ENCODE results near the gene LBP. TPM values are rescaled to one million over a fixed set of nuclear protein-coding genes. Genes with fewer than 3 reads are reported as not detected.
"Not testable (repeated sequence)": the region's sequence is repeated elsewhere in the genome, so short reads cannot be mapped to it uniquely, and the experiment has no call there.

The LBP gene
- total RNA-seq, 2 experiments from 2014 or later = not detected

GRCh38 chr20:38330638-38331037 lies 15.6 kb upstream of the LBP start:
- H3K27ac Mint-ChIP-seq = no peak overlapping the region
- no peaks in the 10 kb centered on the region for H3K9me3 Mint-ChIP-seq

GRCh38 chr20:38331245-38331644 lies 15.0 kb upstream of the LBP start:
- Mint-ChIP-seq H3K27ac (no peak overlapping the region), H3K4me1 (no peaks in the 10 kb centered on the region), H3K4me3 (no peak overlapping the region), H3K36me3 (no peaks in the 10 kb centered on the region), H3K27me3 (peaks cover 17% of the 10 kb centered on the region), H3K9me3 (peaks cover 2% of the 10 kb centered on the region)
- DNase-seq = no peak
- POLR2A ChIA-PET = interaction anchor here (0.5 kb wide), 1 partner anchor 86 kb away, joined by 3 read pairs; no protein-coding TSS in a partner anchor
- no peak for ATAC-seq (ENCODE audit: low read depth)

More at GRCh38 chr20:38330638-38331037, 15.6 kb upstream of the LBP start:
- Mint-ChIP-seq H3K4me1 (no peaks in the 10 kb centered on the region), H3K36me3 (no peaks in the 10 kb centered on the region), H3K4me3 (no peak overlapping the region), H3K27me3 (peaks cover 15% of the 10 kb centered on the region)
- ATAC-seq (ENCODE audit: low read depth) (no peak), DNase-seq (no peak)
- POLR2A ChIA-PET = no interaction called here

GRCh38 chr20:38331814-38332213 lies 14.5 kb upstream of the LBP start:
- ATAC-seq (ENCODE audit: low read depth) = no peak
- Mint-ChIP-seq H3K4me1 (no peaks in the 10 kb centered on the region), H3K9me3 (peaks cover 2% of the 10 kb centered on the region), H3K27ac (no peak overlapping the region), H3K27me3 (peaks cover 17% of the 10 kb centered on the region), H3K36me3 (no peaks in the 10 kb centered on the region), H3K4me3 (no peak overlapping the region)
- POLR2A ChIA-PET = interaction anchor here (0.5 kb wide), 1 partner anchor 86 kb away, joined by 3 read pairs; no protein-coding TSS in a partner anchor
- no peak for DNase-seq

GRCh38 chr20:38334016-38334415 lies 12.3 kb upstream of the LBP start:
- POLR2A ChIA-PET = no interaction called here
- DNase-seq (no peak), ATAC-seq (ENCODE audit: low read depth) (no peak)
- H3K4me1 Mint-ChIP-seq = no peaks in the 10 kb centered on the region
- peaks cover 7% of the 10 kb centered on the region for H3K9me3 Mint-ChIP-seq
- H3K36me3 Mint-ChIP-seq = no peaks in the 10 kb centered on the region
- no peak overlapping the region for H3K4me3 Mint-ChIP-seq
- H3K27me3 Mint-ChIP-seq = peaks cover 20% of the 10 kb centered on the region
- H3K27ac Mint-ChIP-seq = no peak overlapping the region

- no peaks in the 10 kb centered on the region for H3K36me3 Mint-ChIP-seq
- no peak overlapping the region for H3K4me3 Mint-ChIP-seq
- no peaks in the 10 kb centered on the region for H3K4me1 Mint-ChIP-seq
- ATAC-seq (ENCODE audit: low read depth) (no peak), DNase-seq (no peak)
- H3K27ac Mint-ChIP-seq = no peak overlapping the region
- H3K9me3 Mint-ChIP-seq = peaks cover 7% of the 10 kb centered on the region
- POLR2A ChIA-PET = no interaction called here
- H3K27me3 Mint-ChIP-seq = peaks cover 23% of the 10 kb centered on the region
Measured at GRCh38 chr20:38336726-38337125, 9.6 kb upstream of the LBP start.

GRCh38 chr20:38337561-38338140 lies 8.6 kb upstream of the LBP start:
- Mint-ChIP-seq H3K9me3 (peaks cover 7% of the 10 kb centered on the region), H3K4me1 (no peaks in the 10 kb centered on the region), H3K27me3 (peaks cover 20% of the 10 kb centered on the region), H3K36me3 (no peaks in the 10 kb centered on the region), H3K4me3 (no peak overlapping the region), H3K27ac (no peak overlapping the region)
- ATAC-seq (ENCODE audit: low read depth) (no peak), DNase-seq (no peak)
- POLR2A ChIA-PET = no interaction called here

- no peak for DNase-seq
- H3K9me3 Mint-ChIP-seq = peaks cover 7% of the 10 kb centered on the region
- no peak for ATAC-seq (ENCODE audit: low read depth)
- no peak overlapping the region for H3K27ac Mint-ChIP-seq
- H3K27me3 Mint-ChIP-seq = peaks cover 20% of the 10 kb centered on the region
- no peaks in the 10 kb centered on the region for H3K36me3 Mint-ChIP-seq
- H3K4me3 Mint-ChIP-seq = no peak overlapping the region
- H3K4me1 Mint-ChIP-seq = no peaks in the 10 kb centered on the region
- POLR2A ChIA-PET = no interaction called here
Measured at GRCh38 chr20:38338849-38339520, 7.3 kb upstream of the LBP start.

- H3K27ac Mint-ChIP-seq; H3K36me3 Mint-ChIP-seq; H3K9me3 Mint-ChIP-seq; ATAC-seq (ENCODE audit: low read depth); H3K4me1 Mint-ChIP-seq; DNase-seq; H3K4me3 Mint-ChIP-seq; POLR2A ChIA-PET: not testable (repeated sequence)
- peaks cover 15% of the 10 kb centered on the region for H3K27me3 Mint-ChIP-seq
Measured at GRCh38 chr20:38339521-38339896, 6.8 kb upstream of the LBP start.

- no peaks in the 10 kb centered on the region for H3K4me1 Mint-ChIP-seq
- no peak overlapping the region for H3K4me3 Mint-ChIP-seq
- peaks cover 7% of the 10 kb centered on the region for H3K9me3 Mint-ChIP-seq
- ATAC-seq (ENCODE audit: low read depth) = no peak
- H3K27me3 Mint-ChIP-seq = peaks cover 13% of the 10 kb centered on the region
- no peaks in the 10 kb centered on the region for H3K36me3 Mint-ChIP-seq
- no peak for DNase-seq
- POLR2A ChIA-PET = no interaction called here
- no peak overlapping the region for H3K27ac Mint-ChIP-seq
Measured at GRCh38 chr20:38339997-38340396, 6.3 kb upstream of the LBP start.

GRCh38 chr20:38340693-38341092 lies 5.6 kb upstream of the LBP start:
- POLR2A ChIA-PET = no interaction called here

GRCh38 chr20:38342216-38342615 lies 4.1 kb upstream of the LBP start:
- peaks cover 5% of the 10 kb centered on the region for H3K9me3 Mint-ChIP-seq
- no peaks in the 10 kb centered on the region for H3K36me3 Mint-ChIP-seq
- DNase-seq (no peak), ATAC-seq (ENCODE audit: low read depth) (no peak)
- H3K27ac Mint-ChIP-seq = no peak overlapping the region
- H3K4me1 Mint-ChIP-seq = no peaks in the 10 kb centered on the region
- POLR2A ChIA-PET = no interaction called here
- H3K4me3 Mint-ChIP-seq = no peak overlapping the region
- peaks cover 5% of the 10 kb centered on the region for H3K27me3 Mint-ChIP-seq

More at GRCh38 chr20:38340693-38341092, 5.6 kb upstream of the LBP start:
- H3K4me3 Mint-ChIP-seq = no peak overlapping the region
- no peak for DNase-seq
- H3K27me3 Mint-ChIP-seq = peaks cover 13% of the 10 kb centered on the region
- H3K4me1 Mint-ChIP-seq = no peaks in the 10 kb centered on the region
- H3K27ac Mint-ChIP-seq = no peak overlapping the region
- H3K36me3 Mint-ChIP-seq = no peaks in the 10 kb centered on the region
- ATAC-seq (ENCODE audit: low read depth) = no peak
- peaks cover 7% of the 10 kb centered on the region for H3K9me3 Mint-ChIP-seq

GRCh38 chr20:38342713-38343310 lies 3.5 kb upstream of the LBP start:
- Mint-ChIP-seq H3K9me3 (peaks cover 4% of the 10 kb centered on the region), H3K4me1 (no peaks in the 10 kb centered on the region), H3K36me3 (no peaks in the 10 kb centered on the region), H3K4me3 (no peak overlapping the region), H3K27me3 (peaks cover 4% of the 10 kb centered on the region), H3K27ac (no peak overlapping the region)
- ATAC-seq (ENCODE audit: low read depth) (no peak), DNase-seq (no peak)
- POLR2A ChIA-PET = no interaction called here

GRCh38 chr20:38343311-38344106 lies 2.8 kb upstream of the LBP start:
- H3K9me3 Mint-ChIP-seq = no peaks in the 10 kb centered on the region
- POLR2A ChIA-PET = no interaction called here
- ATAC-seq (ENCODE audit: low read depth) (no peak), DNase-seq (no peak)
- H3K36me3 Mint-ChIP-seq = no peaks in the 10 kb centered on the region
- H3K27ac Mint-ChIP-seq = no peak overlapping the region
- no peak overlapping the region for H3K4me3 Mint-ChIP-seq
- peaks cover 4% of the 10 kb centered on the region for H3K27me3 Mint-ChIP-seq
- H3K4me1 Mint-ChIP-seq = no peaks in the 10 kb centered on the region
